Measurements from ENCODE around the gene FBXW8.

DNA sequence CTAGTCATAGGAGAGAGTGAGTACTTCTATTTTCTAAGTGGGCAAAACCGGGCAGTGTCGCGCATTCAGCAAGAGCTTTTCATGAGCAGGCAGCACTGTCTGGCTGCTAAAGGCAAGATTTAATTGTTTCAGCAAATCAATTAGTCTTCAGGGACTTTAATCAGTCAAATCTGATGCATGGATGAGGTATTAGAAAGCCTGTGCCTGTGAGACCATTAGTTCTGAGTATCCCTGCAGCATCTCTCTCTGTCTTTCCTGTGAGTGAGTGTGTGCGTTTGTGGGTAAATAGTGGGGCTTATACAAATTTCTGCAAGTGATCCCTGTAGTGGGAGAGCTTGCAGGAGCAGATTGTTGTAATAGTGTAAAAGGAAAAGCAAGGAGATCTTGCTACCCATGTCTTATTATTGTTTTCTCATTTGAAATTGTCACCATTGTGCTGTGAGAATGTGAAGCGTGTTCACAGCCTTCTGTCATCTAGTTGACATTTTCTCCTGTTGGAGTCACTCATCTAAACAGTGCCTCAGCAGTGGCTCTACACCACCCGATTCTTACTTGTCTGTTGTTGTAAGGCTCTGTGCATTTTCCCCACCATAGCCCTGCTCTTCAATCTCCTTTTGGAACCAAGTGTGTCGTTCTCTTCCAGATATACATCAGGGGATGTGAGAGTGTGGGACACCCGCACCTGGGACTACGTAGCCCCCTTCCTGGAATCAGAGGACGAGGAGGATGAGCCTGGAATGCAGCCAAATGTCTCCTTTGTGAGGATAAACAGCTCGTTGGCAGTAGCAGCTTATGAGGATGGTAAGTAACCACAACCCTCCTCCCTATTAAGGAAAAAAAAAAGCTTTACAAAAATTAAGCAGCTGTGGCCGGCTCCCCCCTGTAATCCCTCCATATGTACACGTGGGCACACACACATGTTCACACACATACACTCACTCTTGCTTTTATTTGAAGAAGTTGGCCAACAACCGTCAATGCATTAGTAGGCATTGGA lies 53.6 kb downstream of the FBXW8 start:
- TF ChIP-seq, protein P1, sequence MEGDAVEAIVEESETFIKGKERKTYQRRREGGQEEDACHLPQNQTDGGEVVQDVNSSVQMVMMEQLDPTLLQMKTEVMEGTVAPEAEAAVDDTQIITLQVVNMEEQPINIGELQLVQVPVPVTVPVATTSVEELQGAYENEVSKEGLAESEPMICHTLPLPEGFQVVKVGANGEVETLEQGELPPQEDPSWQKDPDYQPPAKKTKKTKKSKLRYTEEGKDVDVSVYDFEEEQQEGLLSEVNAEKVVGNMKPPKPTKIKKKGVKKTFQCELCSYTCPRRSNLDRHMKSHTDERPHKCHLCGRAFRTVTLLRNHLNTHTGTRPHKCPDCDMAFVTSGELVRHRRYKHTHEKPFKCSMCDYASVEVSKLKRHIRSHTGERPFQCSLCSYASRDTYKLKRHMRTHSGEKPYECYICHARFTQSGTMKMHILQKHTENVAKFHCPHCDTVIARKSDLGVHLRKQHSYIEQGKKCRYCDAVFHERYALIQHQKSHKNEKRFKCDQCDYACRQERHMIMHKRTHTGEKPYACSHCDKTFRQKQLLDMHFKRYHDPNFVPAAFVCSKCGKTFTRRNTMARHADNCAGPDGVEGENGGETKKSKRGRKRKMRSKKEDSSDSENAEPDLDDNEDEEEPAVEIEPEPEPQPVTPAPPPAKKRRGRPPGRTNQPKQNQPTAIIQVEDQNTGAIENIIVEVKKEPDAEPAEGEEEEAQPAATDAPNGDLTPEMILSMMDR (IDR thresholded peaks at IDR 0.05) = no peak
- TF ChIP-seq POLR2A (IDR thresholded peaks at IDR 0.05) = no peak

Data from thyroid gland (tissue), 4 donors.